Upper lobe of left lung (tissue), 4 donors: ENCODE measurements around the gene OR9Q2.

Source experiments
- EP300 ChIP-seq, 4 donors: sonication (generic); formaldehyde crosslinking; IDR thresholded peaks; one replicate each; pipeline ENCODE4 v1.5.1; 2017; ENCODE audit warnings: antibody characterized with exemption in 4 of 4, control low read depth in 2 of 4
- POLR2AphosphoS5 ChIP-seq, 2 donors: sonication (generic); formaldehyde crosslinking; IDR thresholded peaks; one replicate each; pipeline ENCODE4 v1.5.1; 2017; ENCODE audit warnings: antibody characterized with exemption in 2 of 2
- TF ChIP-seq, protein P1 (sequence below), 6 experiments: fragments of 450-650 bp in 4 of 6; fragments of 200-600 bp in 2 of 6; sonication (generic) in 2 of 6; IDR thresholded peaks; one replicate each; pipeline ENCODE4 v1.5.1; 2016 to 2019; ENCODE audit warnings: antibody characterized with exemption in 6 of 6

DNA sequence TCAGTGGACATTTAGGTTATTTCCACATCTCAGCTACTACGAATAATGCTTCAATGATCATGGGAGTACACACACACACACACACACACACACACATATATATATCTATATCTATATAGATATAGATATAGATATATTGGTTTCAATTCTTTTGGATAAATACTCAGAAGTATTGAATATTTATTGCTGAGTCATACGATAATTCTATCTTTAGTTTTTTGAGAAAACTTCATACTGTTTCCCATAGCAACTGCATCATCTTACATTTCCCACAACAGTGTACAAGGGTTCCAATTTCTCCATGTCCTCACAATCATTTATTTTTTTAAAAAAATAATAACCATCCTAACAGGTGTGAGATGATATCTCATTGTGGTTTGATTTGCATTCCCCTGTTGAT is 7.1 kb downstream of the OR9Q2 start:
- TF ChIP-seq, protein P1, sequence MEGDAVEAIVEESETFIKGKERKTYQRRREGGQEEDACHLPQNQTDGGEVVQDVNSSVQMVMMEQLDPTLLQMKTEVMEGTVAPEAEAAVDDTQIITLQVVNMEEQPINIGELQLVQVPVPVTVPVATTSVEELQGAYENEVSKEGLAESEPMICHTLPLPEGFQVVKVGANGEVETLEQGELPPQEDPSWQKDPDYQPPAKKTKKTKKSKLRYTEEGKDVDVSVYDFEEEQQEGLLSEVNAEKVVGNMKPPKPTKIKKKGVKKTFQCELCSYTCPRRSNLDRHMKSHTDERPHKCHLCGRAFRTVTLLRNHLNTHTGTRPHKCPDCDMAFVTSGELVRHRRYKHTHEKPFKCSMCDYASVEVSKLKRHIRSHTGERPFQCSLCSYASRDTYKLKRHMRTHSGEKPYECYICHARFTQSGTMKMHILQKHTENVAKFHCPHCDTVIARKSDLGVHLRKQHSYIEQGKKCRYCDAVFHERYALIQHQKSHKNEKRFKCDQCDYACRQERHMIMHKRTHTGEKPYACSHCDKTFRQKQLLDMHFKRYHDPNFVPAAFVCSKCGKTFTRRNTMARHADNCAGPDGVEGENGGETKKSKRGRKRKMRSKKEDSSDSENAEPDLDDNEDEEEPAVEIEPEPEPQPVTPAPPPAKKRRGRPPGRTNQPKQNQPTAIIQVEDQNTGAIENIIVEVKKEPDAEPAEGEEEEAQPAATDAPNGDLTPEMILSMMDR (IDR thresholded peaks at IDR 0.05) = no peak
- TF ChIP-seq POLR2AphosphoS5 (IDR thresholded peaks at IDR 0.05) (no peak), EP300 (IDR thresholded peaks at IDR 0.05) (no peak)
